KOPT-K1 (cell line): ENCODE results near the gene JMJD8.

Experiments
- H3K27ac ChIP-seq: fragments of 200-600 bp; sonication (generic); 2 replicates; pipeline ENCODE4 v1.5.1; 2016; ENCODE audit warnings: antibody characterized with exemption, mild to moderate bottlenecking, low read depth, low read length; ENCODE audit not compliant: poor library complexity, severe bottlenecking
- H3K36me3 ChIP-seq: fragments of 200-600 bp; sonication (generic); 2 replicates; pipeline ENCODE4 v1.5.1; 2017; ENCODE audit warnings: antibody characterized with exemption, mild to moderate bottlenecking, low read length, moderate library complexity; ENCODE audit not compliant: insufficient read depth
- H3K9me3 ChIP-seq: fragments of 200-600 bp; sonication (generic); 2 replicates; pipeline ENCODE4 v1.5.1; 2017; ENCODE audit warnings: antibody characterized with exemption, low read length, mild to moderate bottlenecking; ENCODE audit not compliant: insufficient read depth, poor library complexity, severe bottlenecking

The JMJD8 gene

GRCh38 chr16:632486-633335 is 51.4 kb downstream of the JMJD8 start:
- no peak overlapping the region for H3K27ac ChIP-seq
- peaks cover 16% of the 10 kb centered on the region; the same call in 1 of the 2 replicates for H3K36me3 ChIP-seq
- H3K9me3 ChIP-seq: no peaks in the 10 kb centered on the region

- Histone ChIP-seq H3K36me3 (peaks cover 16% of the 10 kb centered on the region; the same call in 1 of the 2 replicates), H3K27ac (no peak overlapping the region), H3K9me3 (no peaks in the 10 kb centered on the region)
Measured at GRCh38 chr16:631808-632358, 52.3 kb downstream of the JMJD8 start.
